ENCODE measurements around the gene MDC1.

- TF ChIP-seq, protein P1, sequence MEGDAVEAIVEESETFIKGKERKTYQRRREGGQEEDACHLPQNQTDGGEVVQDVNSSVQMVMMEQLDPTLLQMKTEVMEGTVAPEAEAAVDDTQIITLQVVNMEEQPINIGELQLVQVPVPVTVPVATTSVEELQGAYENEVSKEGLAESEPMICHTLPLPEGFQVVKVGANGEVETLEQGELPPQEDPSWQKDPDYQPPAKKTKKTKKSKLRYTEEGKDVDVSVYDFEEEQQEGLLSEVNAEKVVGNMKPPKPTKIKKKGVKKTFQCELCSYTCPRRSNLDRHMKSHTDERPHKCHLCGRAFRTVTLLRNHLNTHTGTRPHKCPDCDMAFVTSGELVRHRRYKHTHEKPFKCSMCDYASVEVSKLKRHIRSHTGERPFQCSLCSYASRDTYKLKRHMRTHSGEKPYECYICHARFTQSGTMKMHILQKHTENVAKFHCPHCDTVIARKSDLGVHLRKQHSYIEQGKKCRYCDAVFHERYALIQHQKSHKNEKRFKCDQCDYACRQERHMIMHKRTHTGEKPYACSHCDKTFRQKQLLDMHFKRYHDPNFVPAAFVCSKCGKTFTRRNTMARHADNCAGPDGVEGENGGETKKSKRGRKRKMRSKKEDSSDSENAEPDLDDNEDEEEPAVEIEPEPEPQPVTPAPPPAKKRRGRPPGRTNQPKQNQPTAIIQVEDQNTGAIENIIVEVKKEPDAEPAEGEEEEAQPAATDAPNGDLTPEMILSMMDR (IDR thresholded peaks at IDR 0.05; ENCODE audit: insufficient read depth, low read depth, low read length) = no peak
- no peak for TF ChIP-seq EZH2 (IDR thresholded peaks at IDR 0.05; ENCODE audit: insufficient read depth, low read length)
Measured at GRCh38 chr6:30759575-30760239, 42.6 kb upstream of the MDC1 start.

All from astrocyte (in vitro differentiated cells and primary cell).